GM23338 (cell line): Measurements from ENCODE around the gene COL1A2. TPM values are rescaled to one million over a fixed set of nuclear protein-coding genes. Genes with fewer than 3 reads are reported as not detected.

Experiments used
- ATAC-seq: fragments of 200-7000 bp; cut with Tn5 transposase; 3 replicates; pipeline ENCODE4 v1.9.1; 2020
- DNase-seq: peaks from one replicate; pipeline ENCODE4 v3.0.0-alpha.2; 2015; ENCODE audit warnings: low spot score
- H2AFZ ChIP-seq: fragments of 200-600 bp; sonication (generic); 2 replicates; pipeline ENCODE4 v1.8.0; 2016; ENCODE audit warnings: antibody characterized with exemption, mild to moderate bottlenecking, moderate library complexity
- H3F3A ChIP-seq: fragments of 200-600 bp; sonication (generic); replicated peaks from 2 replicates; pipeline ENCODE4 v1.8.0; 2017; ENCODE audit warnings: antibody characterized with exemption, mixed run types, low read depth
- H3K27ac ChIP-seq: fragments of 200-600 bp; sonication (generic); 2 replicates; pipeline ENCODE4 v1.6.1; 2016; ENCODE audit warnings: low read depth
- H3K27me3 ChIP-seq: fragments of 200-600 bp; sonication (generic); 2 replicates; pipeline ENCODE4 v1.8.0; 2016; ENCODE audit warnings: mild to moderate bottlenecking, mixed run types, moderate library complexity; ENCODE audit not compliant: insufficient read depth
- H3K36me3 ChIP-seq: fragments of 200-600 bp; sonication (generic); 2 replicates; pipeline ENCODE4 v1.8.0; 2016; ENCODE audit warnings: mild to moderate bottlenecking; ENCODE audit not compliant: insufficient read depth
- H3K4me1 ChIP-seq: fragments of 200-600 bp; sonication (generic); 2 replicates; pipeline ENCODE4 v1.8.0; 2016; ENCODE audit warnings: mild to moderate bottlenecking, moderate library complexity; ENCODE audit not compliant: insufficient read depth
- H3K4me2 ChIP-seq: fragments of 200-600 bp; sonication (generic); 2 replicates; pipeline ENCODE4 v1.7.1; 2017; ENCODE audit warnings: mixed run types
- H3K4me3 ChIP-seq: fragments of 200-600 bp; sonication (generic); 2 replicates; pipeline ENCODE4 v1.6.1; 2016; ENCODE audit warnings: mixed run types
- H3K79me2 ChIP-seq: fragments of 200-600 bp; sonication (generic); replicated peaks from 2 replicates; pipeline ENCODE4 v1.8.0; 2017; ENCODE audit warnings: mild to moderate bottlenecking; ENCODE audit not compliant: insufficient read depth
- H3K9me2 ChIP-seq: fragments of 200-600 bp; sonication (generic); 2 replicates; pipeline ENCODE4 v1.8.0; 2017; ENCODE audit not compliant: insufficient read depth
- H4K20me1 ChIP-seq: fragments of 200-600 bp; sonication (generic); replicated peaks from 2 replicates; pipeline ENCODE4 v1.8.0; 2017; ENCODE audit warnings: mild to moderate bottlenecking; ENCODE audit not compliant: insufficient read depth
- H3K27ac Mint-ChIP-seq: 2 replicates; pipeline ENCODE4 v1.8.0; 2020; ENCODE audit warnings: inconsistent platforms, mild to moderate bottlenecking, moderate library complexity, mixed read lengths
- H3K27me3 Mint-ChIP-seq: 3 replicates; pipeline ENCODE4 v1.8.0; 2022; ENCODE audit warnings: low read depth, mild to moderate bottlenecking, moderate library complexity, mixed read lengths, inconsistent platforms; ENCODE audit not compliant: insufficient read depth, poor library complexity
- H3K36me3 Mint-ChIP-seq: 3 replicates; pipeline ENCODE4 v1.8.0; 2021; ENCODE audit warnings: low read depth, mild to moderate bottlenecking, inconsistent platforms, moderate library complexity, mixed read lengths
- H3K4me1 Mint-ChIP-seq: 3 replicates; pipeline ENCODE4 v1.8.0; 2020; ENCODE audit warnings: mild to moderate bottlenecking, inconsistent platforms, mixed read lengths
- H3K4me3 Mint-ChIP-seq: 3 replicates; pipeline ENCODE4 v1.8.0; 2021; ENCODE audit warnings: moderate library complexity, mild to moderate bottlenecking, inconsistent platforms, mixed read lengths
- H3K9me3 Mint-ChIP-seq: 3 replicates; pipeline ENCODE4 v1.8.0; 2020; ENCODE audit warnings: moderate library complexity, mild to moderate bottlenecking, inconsistent platforms, mixed read lengths
- CREB1 ChIP-seq: fragments of 250-450 bp; sonication (Bioruptor Pico); IDR thresholded peaks from 2 replicates; pipeline ENCODE4 v1.5.0; 2020; ENCODE audit warnings: low read depth, mild to moderate bottlenecking, moderate library complexity
- EZH2 ChIP-seq: fragments of 200-600 bp; sonication (generic); IDR thresholded peaks from one replicate; pipeline ENCODE4 v1.8.0; 2017; ENCODE audit warnings: antibody characterized with exemption, mild to moderate bottlenecking, low read depth; ENCODE audit not compliant: unreplicated experiment
- EZH2phosphoT487 ChIP-seq: fragments of 200-600 bp; sonication (generic); IDR thresholded peaks from one replicate; pipeline ENCODE4 v1.8.1; 2018; ENCODE audit warnings: antibody characterized with exemption; ENCODE audit not compliant: unreplicated experiment
- JUNB ChIP-seq: IDR thresholded peaks from one replicate; pipeline ENCODE4 v1.6.1; 2016; ENCODE audit warnings: antibody characterized with exemption; ENCODE audit not compliant: unreplicated experiment
- NANOG ChIP-seq: IDR thresholded peaks from 2 replicates; pipeline ENCODE4 v1.6.1; 2016; ENCODE audit warnings: antibody characterized with exemption, borderline replicate concordance
- POLR2AphosphoS5 ChIP-seq: IDR thresholded peaks from 2 replicates; pipeline ENCODE4 v1.6.1; 2016; ENCODE audit warnings: antibody characterized with exemption, low read depth
- STAT1 ChIP-seq: IDR thresholded peaks from one replicate; pipeline ENCODE4 v1.6.1; 2016; ENCODE audit warnings: antibody characterized with exemption; ENCODE audit not compliant: unreplicated experiment
- ZNF331 ChIP-seq: fragments of 250-450 bp; sonication (Bioruptor Pico); IDR thresholded peaks from 2 replicates; pipeline ENCODE4 v1.5.0; 2020; ENCODE audit warnings: low read depth, mild to moderate bottlenecking, moderate library complexity
- polyA plus RNA-seq: library from polyadenylated mRNA; unstranded; fragments of >200 nt; fragmentation: Nextera tagmentation; extraction: Ambion mirVana; gene quantifications from 2 replicates; pipeline ENCODE4 v1.2.1, GENCODE V29; 2016
- total RNA-seq: library from RNA; depleted of rRNA; stranded (reverse); fragments of >200 nt; shearing (Covaris generic); gene quantifications from 2 replicates; pipeline ENCODE4 v1.2.3, GENCODE V29; 2014
- TF ChIP-seq, protein P1 (sequence below): IDR thresholded peaks from one replicate; pipeline ENCODE4 v1.6.1; 2018; ENCODE audit warnings: antibody characterized with exemption; ENCODE audit not compliant: unreplicated experiment
- TF ChIP-seq, protein P2 (sequence below): fragments of 250-450 bp; sonication (Bioruptor Pico); IDR thresholded peaks from 2 replicates; pipeline ENCODE4 v1.5.0; 2020; ENCODE audit warnings: mild to moderate bottlenecking, moderate library complexity
- TF ChIP-seq, protein P3 (sequence below), 2 experiments: fragments of 200-600 bp in 1 of 2; sonication (generic) in 1 of 2; conservative IDR thresholded peaks; 2 replicates each; pipeline versions ENCODE4 v1.5.1 to v1.6.1; 2016 to 2017; ENCODE audit warnings: antibody characterized with exemption in 2 of 2, low read depth in 2 of 2, mild to moderate bottlenecking in 2 of 2, moderate library complexity in 1 of 2
- TF ChIP-seq, protein P4 (sequence below): IDR thresholded peaks from 2 replicates; pipeline ENCODE4 v1.6.1; 2016; ENCODE audit warnings: antibody characterized with exemption

COL1A2 gene
- total and polyA plus RNA-seq, 2 experiments from 2014 or later, result 32.0 to 67.0 TPM

DNA sequence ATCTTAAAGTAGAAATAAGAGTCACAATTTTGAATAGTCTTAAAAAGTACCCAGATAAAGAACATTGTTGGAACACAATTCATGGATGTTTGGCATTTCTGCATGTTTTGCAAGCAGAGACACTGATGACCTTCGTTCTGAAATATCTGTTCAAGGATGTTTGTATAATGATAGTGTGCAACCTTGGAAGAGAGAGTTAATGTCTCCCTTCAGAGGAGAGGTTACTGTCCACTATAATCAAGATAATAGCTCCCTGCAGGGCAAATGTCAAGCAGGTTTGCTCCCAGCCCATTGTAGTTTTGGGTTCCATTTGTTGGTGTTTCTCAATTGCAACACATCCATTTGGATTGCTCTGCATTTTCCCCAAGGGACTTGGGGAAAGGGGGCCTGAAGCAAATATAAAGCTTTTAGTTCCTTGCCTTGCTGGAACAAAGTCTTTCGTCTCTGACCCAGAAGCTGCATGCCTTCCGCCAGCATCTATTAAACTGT is 45.2 kb downstream of the COL1A2 start:
- no peaks in the 10 kb centered on the region for H3K27me3 ChIP-seq
- H2AFZ ChIP-seq, result no peak overlapping the region
- H3K36me3 ChIP-seq, result no peaks in the 10 kb centered on the region
- H3K4me1 ChIP-seq, result no peaks in the 10 kb centered on the region
- H3K4me2 ChIP-seq, result no peak overlapping the region
- no peaks in the 10 kb centered on the region for H4K20me1 ChIP-seq
- H3K27ac ChIP-seq, result no peak overlapping the region
- no peaks in the 10 kb centered on the region for H3K79me2 ChIP-seq
- Mint-ChIP-seq H3K9me3 (no peaks in the 10 kb centered on the region), H3K27me3 (no peaks in the 10 kb centered on the region), H3K36me3 (no peaks in the 10 kb centered on the region), H3K4me3 (no peak overlapping the region), H3K27ac (no peak overlapping the region), H3K4me1 (peaks cover 13% of the 10 kb centered on the region; the same call in 2 of the 3 replicates)
- TF ChIP-seq EZH2 (no peak), CREB1 (no peak), POLR2AphosphoS5 (no peak), ZNF331 (CRISPR knock-in tag) (no peak), EZH2phosphoT487 (no peak), STAT1 (no peak), NANOG (no peak), JUNB (no peak)
- TF ChIP-seq, protein P1, sequence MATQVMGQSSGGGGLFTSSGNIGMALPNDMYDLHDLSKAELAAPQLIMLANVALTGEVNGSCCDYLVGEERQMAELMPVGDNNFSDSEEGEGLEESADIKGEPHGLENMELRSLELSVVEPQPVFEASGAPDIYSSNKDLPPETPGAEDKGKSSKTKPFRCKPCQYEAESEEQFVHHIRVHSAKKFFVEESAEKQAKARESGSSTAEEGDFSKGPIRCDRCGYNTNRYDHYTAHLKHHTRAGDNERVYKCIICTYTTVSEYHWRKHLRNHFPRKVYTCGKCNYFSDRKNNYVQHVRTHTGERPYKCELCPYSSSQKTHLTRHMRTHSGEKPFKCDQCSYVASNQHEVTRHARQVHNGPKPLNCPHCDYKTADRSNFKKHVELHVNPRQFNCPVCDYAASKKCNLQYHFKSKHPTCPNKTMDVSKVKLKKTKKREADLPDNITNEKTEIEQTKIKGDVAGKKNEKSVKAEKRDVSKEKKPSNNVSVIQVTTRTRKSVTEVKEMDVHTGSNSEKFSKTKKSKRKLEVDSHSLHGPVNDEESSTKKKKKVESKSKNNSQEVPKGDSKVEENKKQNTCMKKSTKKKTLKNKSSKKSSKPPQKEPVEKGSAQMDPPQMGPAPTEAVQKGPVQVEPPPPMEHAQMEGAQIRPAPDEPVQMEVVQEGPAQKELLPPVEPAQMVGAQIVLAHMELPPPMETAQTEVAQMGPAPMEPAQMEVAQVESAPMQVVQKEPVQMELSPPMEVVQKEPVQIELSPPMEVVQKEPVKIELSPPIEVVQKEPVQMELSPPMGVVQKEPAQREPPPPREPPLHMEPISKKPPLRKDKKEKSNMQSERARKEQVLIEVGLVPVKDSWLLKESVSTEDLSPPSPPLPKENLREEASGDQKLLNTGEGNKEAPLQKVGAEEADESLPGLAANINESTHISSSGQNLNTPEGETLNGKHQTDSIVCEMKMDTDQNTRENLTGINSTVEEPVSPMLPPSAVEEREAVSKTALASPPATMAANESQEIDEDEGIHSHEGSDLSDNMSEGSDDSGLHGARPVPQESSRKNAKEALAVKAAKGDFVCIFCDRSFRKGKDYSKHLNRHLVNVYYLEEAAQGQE, result no peak
- TF ChIP-seq, protein P2, sequence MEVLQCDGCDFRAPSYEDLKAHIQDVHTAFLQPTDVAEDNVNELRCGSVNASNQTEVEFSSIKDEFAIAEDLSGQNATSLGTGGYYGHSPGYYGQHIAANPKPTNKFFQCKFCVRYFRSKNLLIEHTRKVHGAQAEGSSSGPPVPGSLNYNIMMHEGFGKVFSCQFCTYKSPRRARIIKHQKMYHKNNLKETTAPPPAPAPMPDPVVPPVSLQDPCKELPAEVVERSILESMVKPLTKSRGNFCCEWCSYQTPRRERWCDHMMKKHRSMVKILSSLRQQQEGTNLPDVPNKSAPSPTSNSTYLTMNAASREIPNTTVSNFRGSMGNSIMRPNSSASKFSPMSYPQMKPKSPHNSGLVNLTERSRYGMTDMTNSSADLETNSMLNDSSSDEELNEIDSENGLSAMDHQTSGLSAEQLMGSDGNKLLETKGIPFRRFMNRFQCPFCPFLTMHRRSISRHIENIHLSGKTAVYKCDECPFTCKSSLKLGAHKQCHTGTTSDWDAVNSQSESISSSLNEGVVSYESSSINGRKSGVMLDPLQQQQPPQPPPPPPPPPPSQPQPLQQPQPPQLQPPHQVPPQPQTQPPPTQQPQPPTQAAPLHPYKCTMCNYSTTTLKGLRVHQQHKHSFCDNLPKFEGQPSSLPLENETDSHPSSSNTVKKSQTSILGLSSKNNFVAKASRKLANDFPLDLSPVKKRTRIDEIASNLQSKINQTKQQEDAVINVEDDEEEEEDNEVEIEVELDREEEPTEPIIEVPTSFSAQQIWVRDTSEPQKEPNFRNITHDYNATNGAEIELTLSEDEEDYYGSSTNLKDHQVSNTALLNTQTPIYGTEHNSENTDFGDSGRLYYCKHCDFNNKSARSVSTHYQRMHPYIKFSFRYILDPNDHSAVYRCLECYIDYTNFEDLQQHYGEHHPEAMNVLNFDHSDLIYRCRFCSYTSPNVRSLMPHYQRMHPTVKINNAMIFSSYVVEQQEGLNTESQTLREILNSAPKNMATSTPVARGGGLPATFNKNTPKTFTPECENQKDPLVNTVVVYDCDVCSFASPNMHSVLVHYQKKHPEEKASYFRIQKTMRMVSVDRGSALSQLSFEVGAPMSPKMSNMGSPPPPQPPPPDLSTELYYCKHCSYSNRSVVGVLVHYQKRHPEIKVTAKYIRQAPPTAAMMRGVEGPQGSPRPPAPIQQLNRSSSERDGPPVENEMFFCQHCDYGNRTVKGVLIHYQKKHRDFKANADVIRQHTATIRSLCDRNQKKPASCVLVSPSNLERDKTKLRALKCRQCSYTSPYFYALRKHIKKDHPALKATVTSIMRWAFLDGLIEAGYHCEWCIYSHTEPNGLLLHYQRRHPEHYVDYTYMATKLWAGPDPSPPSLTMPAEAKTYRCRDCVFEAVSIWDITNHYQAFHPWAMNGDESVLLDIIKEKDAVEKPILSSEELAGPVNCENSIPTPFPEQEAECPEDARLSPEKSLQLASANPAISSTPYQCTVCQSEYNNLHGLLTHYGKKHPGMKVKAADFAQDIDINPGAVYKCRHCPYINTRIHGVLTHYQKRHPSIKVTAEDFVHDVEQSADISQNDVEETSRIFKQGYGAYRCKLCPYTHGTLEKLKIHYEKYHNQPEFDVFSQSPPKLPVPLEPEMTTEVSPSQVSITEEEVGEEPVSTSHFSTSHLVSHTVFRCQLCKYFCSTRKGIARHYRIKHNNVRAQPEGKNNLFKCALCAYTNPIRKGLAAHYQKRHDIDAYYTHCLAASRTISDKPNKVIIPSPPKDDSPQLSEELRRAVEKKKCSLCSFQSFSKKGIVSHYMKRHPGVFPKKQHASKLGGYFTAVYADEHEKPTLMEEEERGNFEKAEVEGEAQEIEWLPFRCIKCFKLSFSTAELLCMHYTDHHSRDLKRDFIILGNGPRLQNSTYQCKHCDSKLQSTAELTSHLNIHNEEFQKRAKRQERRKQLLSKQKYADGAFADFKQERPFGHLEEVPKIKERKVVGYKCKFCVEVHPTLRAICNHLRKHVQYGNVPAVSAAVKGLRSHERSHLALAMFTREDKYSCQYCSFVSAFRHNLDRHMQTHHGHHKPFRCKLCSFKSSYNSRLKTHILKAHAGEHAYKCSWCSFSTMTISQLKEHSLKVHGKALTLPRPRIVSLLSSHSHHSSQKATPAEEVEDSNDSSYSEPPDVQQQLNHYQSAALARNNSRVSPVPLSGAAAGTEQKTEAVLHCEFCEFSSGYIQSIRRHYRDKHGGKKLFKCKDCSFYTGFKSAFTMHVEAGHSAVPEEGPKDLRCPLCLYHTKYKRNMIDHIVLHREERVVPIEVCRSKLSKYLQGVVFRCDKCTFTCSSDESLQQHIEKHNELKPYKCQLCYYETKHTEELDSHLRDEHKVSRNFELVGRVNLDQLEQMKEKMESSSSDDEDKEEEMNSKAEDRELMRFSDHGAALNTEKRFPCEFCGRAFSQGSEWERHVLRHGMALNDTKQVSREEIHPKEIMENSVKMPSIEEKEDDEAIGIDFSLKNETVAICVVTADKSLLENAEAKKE (CRISPR knock-in tag), result no peak
- TF ChIP-seq, protein P3, sequence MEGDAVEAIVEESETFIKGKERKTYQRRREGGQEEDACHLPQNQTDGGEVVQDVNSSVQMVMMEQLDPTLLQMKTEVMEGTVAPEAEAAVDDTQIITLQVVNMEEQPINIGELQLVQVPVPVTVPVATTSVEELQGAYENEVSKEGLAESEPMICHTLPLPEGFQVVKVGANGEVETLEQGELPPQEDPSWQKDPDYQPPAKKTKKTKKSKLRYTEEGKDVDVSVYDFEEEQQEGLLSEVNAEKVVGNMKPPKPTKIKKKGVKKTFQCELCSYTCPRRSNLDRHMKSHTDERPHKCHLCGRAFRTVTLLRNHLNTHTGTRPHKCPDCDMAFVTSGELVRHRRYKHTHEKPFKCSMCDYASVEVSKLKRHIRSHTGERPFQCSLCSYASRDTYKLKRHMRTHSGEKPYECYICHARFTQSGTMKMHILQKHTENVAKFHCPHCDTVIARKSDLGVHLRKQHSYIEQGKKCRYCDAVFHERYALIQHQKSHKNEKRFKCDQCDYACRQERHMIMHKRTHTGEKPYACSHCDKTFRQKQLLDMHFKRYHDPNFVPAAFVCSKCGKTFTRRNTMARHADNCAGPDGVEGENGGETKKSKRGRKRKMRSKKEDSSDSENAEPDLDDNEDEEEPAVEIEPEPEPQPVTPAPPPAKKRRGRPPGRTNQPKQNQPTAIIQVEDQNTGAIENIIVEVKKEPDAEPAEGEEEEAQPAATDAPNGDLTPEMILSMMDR (conservative IDR thresholded peaks at IDR 0.05; ENCODE audit: low read depth in 2 of 2), result no peak
- TF ChIP-seq, protein P4, sequence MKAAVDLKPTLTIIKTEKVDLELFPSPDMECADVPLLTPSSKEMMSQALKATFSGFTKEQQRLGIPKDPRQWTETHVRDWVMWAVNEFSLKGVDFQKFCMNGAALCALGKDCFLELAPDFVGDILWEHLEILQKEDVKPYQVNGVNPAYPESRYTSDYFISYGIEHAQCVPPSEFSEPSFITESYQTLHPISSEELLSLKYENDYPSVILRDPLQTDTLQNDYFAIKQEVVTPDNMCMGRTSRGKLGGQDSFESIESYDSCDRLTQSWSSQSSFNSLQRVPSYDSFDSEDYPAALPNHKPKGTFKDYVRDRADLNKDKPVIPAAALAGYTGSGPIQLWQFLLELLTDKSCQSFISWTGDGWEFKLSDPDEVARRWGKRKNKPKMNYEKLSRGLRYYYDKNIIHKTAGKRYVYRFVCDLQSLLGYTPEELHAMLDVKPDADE, result no peak
- no peaks in the 10 kb centered on the region for H3F3A ChIP-seq
- DNase-seq (no peak), ATAC-seq (no peak)
- H3K4me3 ChIP-seq, result no peak overlapping the region
- no peaks in the 10 kb centered on the region for H3K9me2 ChIP-seq
